ENCODE data around the gene ERCC5. TPM values are rescaled to one million over a fixed set of nuclear protein-coding genes. Genes with fewer than 3 reads are reported as not detected.

The ERCC5 gene
- total RNA-seq, 4 donors from 2014 or later = 91.8 to 231 (median 113) TPM

DNA sequence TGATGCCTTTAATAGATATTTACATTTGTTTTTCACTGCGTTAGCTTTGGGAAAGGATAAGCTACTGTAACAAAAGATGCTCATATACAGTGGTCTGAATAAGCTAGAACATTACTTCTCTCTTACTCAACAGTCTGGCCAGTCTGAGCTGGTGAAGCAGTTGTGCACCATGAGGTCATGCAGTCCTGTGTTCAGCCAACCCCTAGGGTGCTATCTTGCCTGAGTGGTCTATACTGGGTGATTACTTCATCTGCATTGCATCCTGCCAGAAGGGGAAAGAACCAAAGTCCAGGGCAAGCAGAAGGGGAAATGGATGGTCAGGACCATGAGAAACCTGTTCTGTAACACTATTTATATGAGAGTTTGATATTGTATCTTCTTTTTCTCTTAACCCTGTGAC, 31.5 kb downstream of the ERCC5 start:
- Histone ChIP-seq H3K4me3 (no peak overlapping the region), H3K27me3 (no peaks in the 10 kb centered on the region), H3K9me3 (no peaks in the 10 kb centered on the region), H3K27ac (no peak overlapping the region), H3K36me3 (peaks cover 0 to 55% (median 0%) of the 10 kb centered on the region in 3 donors), H3K4me1 (no peaks in the 10 kb centered on the region)
- TF ChIP-seq, protein P1, sequence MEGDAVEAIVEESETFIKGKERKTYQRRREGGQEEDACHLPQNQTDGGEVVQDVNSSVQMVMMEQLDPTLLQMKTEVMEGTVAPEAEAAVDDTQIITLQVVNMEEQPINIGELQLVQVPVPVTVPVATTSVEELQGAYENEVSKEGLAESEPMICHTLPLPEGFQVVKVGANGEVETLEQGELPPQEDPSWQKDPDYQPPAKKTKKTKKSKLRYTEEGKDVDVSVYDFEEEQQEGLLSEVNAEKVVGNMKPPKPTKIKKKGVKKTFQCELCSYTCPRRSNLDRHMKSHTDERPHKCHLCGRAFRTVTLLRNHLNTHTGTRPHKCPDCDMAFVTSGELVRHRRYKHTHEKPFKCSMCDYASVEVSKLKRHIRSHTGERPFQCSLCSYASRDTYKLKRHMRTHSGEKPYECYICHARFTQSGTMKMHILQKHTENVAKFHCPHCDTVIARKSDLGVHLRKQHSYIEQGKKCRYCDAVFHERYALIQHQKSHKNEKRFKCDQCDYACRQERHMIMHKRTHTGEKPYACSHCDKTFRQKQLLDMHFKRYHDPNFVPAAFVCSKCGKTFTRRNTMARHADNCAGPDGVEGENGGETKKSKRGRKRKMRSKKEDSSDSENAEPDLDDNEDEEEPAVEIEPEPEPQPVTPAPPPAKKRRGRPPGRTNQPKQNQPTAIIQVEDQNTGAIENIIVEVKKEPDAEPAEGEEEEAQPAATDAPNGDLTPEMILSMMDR (IDR thresholded peaks at IDR 0.05) = no peak
- TF ChIP-seq POLR2A (IDR thresholded peaks at IDR 0.05) = no peak
- DNase-seq = no peak

DNA sequence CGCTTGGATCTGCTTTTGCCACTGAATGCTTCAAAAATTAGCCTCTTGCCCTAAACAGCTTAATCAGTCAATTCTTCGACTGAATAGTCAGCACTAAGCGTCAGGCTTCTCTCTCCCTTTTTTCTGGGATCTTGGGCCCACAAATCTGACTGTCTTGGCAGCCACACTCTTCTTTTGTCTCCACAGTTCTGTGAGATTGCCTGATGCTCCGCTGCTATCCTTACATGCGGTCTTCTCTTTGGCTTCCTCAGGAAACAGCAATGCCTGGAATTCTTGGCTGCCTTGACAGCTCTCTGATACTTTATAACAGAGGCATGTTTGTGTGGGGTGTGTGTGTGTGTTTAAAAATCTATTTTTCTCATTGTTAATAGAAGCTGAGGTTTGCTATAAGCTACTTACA, 32.6 kb downstream of the ERCC5 start:
- H3K4me3 ChIP-seq = no peak overlapping the region
- DNase-seq = no peak
- H3K27ac ChIP-seq = no peak overlapping the region
- peaks cover 0 to 51% (median 0%) of the 10 kb centered on the region in 3 donors for H3K36me3 ChIP-seq
- no peak for TF ChIP-seq POLR2A (IDR thresholded peaks at IDR 0.05)
- TF ChIP-seq, protein P1 (IDR thresholded peaks at IDR 0.05) = no peak
- no peaks in the 10 kb centered on the region for H3K4me1 ChIP-seq
- no peaks in the 10 kb centered on the region for H3K27me3 ChIP-seq
- no peaks in the 10 kb centered on the region for H3K9me3 ChIP-seq

DNA sequence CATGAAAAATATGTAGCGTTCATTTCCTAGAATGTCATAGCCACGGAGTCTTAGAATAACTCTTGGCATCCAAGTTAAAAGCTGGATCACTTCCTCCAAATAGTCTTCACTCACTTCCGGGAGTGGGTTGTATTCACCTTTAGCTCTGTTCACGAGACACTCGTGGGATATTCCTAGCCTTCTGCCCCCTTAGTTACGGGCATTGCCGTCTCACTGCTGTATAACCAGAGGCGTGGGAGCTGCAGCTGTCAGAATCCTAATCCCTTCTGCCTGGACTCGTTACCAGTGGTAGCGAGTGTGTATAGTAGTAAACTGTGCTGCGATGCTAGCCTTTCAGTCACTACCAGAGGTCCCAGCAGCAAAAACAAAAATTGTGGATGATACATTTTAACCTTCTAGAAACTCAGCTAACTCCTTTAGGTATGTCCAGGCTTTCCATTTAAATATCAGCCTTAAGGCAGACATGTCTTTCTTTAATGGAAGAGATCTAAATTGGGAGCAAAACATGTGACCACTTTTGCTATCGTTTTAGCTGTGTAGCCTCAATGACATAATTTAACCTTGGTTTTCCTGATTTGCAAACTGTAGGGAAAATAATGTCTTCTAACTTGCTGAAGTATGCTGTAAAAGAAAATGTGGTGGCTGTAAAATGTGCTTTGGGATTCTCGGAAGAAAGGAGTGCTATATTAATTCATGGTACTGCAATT, 34.1 kb downstream of the ERCC5 start:
- Histone ChIP-seq H3K27ac (no peak overlapping the region), H3K36me3 (peaks cover 0 to 36% (median 0%) of the 10 kb centered on the region in 3 donors), H3K9me3 (no peaks in the 10 kb centered on the region), H3K4me1 (no peaks in the 10 kb centered on the region), H3K4me3 (no peak overlapping the region), H3K27me3 (no peaks in the 10 kb centered on the region)
- DNase-seq = no peak
- TF ChIP-seq POLR2A (IDR thresholded peaks at IDR 0.05) = no peak
- TF ChIP-seq, protein P1 (IDR thresholded peaks at IDR 0.05) = no peak

DNA sequence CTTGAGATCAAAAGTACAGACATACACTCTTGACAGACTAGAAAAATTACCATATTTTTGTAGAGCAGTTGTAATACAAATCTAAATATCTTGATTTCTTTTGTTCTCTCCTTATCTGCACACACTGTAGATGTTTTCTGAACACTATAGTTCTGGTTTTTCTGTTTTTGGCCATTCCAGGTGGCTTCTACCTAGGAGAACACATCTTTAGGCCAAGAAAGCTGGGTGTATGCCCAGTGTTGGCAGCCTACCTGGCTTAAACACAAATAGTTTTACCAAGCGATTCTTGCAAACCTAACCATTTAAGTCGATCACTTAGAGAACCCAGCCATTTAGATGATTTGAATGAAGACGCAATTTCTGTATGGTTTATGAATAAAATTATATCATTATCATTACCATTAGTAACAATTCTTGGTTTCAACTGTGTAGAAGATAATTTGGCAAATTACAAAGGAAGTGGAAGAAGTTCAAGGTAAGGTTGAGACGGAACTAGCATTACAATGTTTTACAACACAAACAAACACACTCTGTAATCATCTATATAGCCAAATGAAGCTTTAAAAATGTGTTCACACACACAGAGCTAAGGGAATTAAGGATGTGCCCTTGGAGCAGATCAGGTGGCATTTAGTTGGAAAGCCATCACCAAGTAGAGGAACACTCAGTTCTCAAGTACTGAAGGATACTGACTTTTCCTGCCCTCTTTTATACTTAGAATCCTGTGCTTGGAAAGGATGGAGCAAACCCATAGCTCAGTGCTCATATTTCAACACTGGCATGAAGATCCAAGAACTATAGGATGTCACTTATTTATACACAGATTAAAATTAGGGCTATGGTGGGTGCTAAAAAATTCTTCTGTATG, 36.2 kb downstream of the ERCC5 start:
- H3K4me1 ChIP-seq = no peaks in the 10 kb centered on the region
- no peak overlapping the region for H3K27ac ChIP-seq
- peaks cover 0 to 15% (median 0%) of the 10 kb centered on the region in 3 donors for H3K36me3 ChIP-seq
- H3K4me3 ChIP-seq = no peak overlapping the region
- no peaks in the 10 kb centered on the region for H3K27me3 ChIP-seq
- no peaks in the 10 kb centered on the region for H3K9me3 ChIP-seq
- DNase-seq = no peak
- no peak for TF ChIP-seq POLR2A (IDR thresholded peaks at IDR 0.05)
- TF ChIP-seq, protein P1 (IDR thresholded peaks at IDR 0.05) = no peak

DNA sequence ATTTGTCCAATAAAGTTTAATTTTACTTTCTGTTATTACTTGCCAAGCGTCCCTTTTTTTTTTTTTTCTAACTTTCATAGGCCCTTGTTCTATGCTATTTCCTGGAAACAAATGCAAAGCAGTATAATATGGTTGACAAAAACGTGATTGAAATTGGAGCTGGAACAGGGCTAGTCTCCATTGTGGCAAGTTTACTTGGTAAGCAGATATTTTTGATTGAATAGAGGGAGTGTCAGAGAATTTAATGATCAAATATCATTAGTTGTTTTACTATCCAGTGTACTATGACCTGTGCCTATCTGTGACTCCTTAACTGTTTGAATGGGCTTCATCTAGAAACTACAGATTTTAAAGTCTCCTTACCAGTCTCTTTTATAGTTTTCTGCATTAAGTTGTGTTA, 46.7 kb downstream of the ERCC5 start:
- TF ChIP-seq, protein P1 (IDR thresholded peaks at IDR 0.05) = no peak
- TF ChIP-seq POLR2A (IDR thresholded peaks at IDR 0.05) = no peak
- H3K4me3 ChIP-seq = no peak overlapping the region
- DNase-seq = no peak
- no peaks in the 10 kb centered on the region for H3K4me1 ChIP-seq
- no peaks in the 10 kb centered on the region for H3K27me3 ChIP-seq
- H3K27ac ChIP-seq = no peak overlapping the region
- no peaks in the 10 kb centered on the region for H3K36me3 ChIP-seq
- H3K9me3 ChIP-seq = no peaks in the 10 kb centered on the region
